ENCODE measurements around the gene SMIM10.

DNA sequence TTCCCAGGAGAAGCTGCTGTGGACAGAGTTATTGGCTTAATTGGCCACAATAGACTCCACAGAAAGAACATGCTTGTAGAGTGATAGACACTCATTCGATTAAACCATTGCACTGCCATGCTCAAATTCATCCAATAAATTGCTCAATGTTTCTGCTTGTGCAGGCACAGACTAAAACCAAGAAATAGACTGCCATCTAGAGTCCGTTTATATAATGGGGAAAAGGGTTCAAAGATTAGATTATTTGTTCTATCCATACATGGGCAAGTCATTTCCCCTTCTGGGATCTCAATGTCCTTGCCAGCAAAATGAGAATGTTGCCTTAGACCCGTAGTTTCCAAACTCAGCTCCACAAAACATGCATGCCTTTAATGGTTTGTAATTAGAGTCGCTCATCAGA is 8.7 kb downstream of the SMIM10 start:
- TF ChIP-seq, protein P1, sequence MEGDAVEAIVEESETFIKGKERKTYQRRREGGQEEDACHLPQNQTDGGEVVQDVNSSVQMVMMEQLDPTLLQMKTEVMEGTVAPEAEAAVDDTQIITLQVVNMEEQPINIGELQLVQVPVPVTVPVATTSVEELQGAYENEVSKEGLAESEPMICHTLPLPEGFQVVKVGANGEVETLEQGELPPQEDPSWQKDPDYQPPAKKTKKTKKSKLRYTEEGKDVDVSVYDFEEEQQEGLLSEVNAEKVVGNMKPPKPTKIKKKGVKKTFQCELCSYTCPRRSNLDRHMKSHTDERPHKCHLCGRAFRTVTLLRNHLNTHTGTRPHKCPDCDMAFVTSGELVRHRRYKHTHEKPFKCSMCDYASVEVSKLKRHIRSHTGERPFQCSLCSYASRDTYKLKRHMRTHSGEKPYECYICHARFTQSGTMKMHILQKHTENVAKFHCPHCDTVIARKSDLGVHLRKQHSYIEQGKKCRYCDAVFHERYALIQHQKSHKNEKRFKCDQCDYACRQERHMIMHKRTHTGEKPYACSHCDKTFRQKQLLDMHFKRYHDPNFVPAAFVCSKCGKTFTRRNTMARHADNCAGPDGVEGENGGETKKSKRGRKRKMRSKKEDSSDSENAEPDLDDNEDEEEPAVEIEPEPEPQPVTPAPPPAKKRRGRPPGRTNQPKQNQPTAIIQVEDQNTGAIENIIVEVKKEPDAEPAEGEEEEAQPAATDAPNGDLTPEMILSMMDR (IDR thresholded peaks at IDR 0.05), result peak; percentile 67
- TF ChIP-seq, protein P2, sequence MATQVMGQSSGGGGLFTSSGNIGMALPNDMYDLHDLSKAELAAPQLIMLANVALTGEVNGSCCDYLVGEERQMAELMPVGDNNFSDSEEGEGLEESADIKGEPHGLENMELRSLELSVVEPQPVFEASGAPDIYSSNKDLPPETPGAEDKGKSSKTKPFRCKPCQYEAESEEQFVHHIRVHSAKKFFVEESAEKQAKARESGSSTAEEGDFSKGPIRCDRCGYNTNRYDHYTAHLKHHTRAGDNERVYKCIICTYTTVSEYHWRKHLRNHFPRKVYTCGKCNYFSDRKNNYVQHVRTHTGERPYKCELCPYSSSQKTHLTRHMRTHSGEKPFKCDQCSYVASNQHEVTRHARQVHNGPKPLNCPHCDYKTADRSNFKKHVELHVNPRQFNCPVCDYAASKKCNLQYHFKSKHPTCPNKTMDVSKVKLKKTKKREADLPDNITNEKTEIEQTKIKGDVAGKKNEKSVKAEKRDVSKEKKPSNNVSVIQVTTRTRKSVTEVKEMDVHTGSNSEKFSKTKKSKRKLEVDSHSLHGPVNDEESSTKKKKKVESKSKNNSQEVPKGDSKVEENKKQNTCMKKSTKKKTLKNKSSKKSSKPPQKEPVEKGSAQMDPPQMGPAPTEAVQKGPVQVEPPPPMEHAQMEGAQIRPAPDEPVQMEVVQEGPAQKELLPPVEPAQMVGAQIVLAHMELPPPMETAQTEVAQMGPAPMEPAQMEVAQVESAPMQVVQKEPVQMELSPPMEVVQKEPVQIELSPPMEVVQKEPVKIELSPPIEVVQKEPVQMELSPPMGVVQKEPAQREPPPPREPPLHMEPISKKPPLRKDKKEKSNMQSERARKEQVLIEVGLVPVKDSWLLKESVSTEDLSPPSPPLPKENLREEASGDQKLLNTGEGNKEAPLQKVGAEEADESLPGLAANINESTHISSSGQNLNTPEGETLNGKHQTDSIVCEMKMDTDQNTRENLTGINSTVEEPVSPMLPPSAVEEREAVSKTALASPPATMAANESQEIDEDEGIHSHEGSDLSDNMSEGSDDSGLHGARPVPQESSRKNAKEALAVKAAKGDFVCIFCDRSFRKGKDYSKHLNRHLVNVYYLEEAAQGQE (IDR thresholded peaks at IDR 0.05; ENCODE audit: insufficient read depth in 1 of 2, low read depth in 2 of 2, low read length in 1 of 2), result no peak
- TF ChIP-seq POLR2AphosphoS5 (IDR thresholded peaks at IDR 0.05; ENCODE audit: low read depth, low read length) (no peak), SIN3A (IDR thresholded peaks at IDR 0.05; ENCODE audit: borderline replicate concordance, insufficient read depth, low read depth, low read length) (no peak)

Measured in Panc1 (cell line).